ENCODE results near the gene XRCC6. TPM values are rescaled to one million over a fixed set of nuclear protein-coding genes. Genes with fewer than 3 reads are reported as not detected.

Gene XRCC6
- total and polyA plus RNA-seq, 9 of the 15 experiments (the other 6 are each of a cell fraction or from before 2014, with no cell fraction given) = 151 to 440 (median 318) TPM

GRCh38 chr22:41597635-41597953 is 23.5 kb upstream of the XRCC6 start (continued):
- TF ChIP-seq MGA (IDR thresholded peaks at IDR 0.05) (no peak), HNRNPH1 (optimal IDR thresholded peaks at IDR 0.05; ENCODE audit: low read depth, low read length) (no peak), KLF16 (IDR thresholded peaks at IDR 0.05) (no peak), ZBTB26 (CRISPR knock-in tag; IDR thresholded peaks at IDR 0.05) (no peak), ZKSCAN1 (IDR thresholded peaks at IDR 0.05; ENCODE audit: low read depth, low read length) (no peak), SOX6 (IDR thresholded peaks at IDR 0.05) (no peak), CBX1 (IDR thresholded peaks at IDR 0.05; ENCODE audit: low read depth) (no peak), FOSL1 (tag; conservative IDR thresholded peaks at IDR 0.05) (no peak; the same call in 1 of the 2 replicates), TAF7 (tag; IDR thresholded peaks at IDR 0.05) (no peak), JUN (IDR thresholded peaks at IDR 0.05; ENCODE audit: borderline replicate concordance, low read depth, low read length) (no peak), JUN (CRISPR knock-in tag; IDR thresholded peaks at IDR 0.05; ENCODE audit: borderline replicate concordance) (no peak), CLOCK (CRISPR knock-in tag; IDR thresholded peaks at IDR 0.05; ENCODE audit: borderline replicate concordance) (no peak), MAZ (CRISPR knock-in tag; conservative IDR thresholded peaks at IDR 0.05 in 1 of 2, IDR thresholded peaks at IDR 0.05 in 1 of 2) (no peak), BRD4 (IDR thresholded peaks at IDR 0.05) (no peak), TCF3 (CRISPR knock-in tag; IDR thresholded peaks at IDR 0.05) (no peak)

Data from K562 (cell line).